Neutrophil (primary cell): Measurements from ENCODE around the gene ARHGAP21.

Experiments
- H3K27ac ChIP-seq: fragments of 200-600 bp; sonication (generic); 2 replicates; pipeline ENCODE4 v1.5.1; 2016; ENCODE audit warnings: mild to moderate bottlenecking, moderate library complexity
- H3K27me3 ChIP-seq: fragments of 200-600 bp; sonication (generic); 2 replicates; pipeline ENCODE4 v1.6.0; 2016; ENCODE audit warnings: mild to moderate bottlenecking
- H3K36me3 ChIP-seq: fragments of 200-600 bp; sonication (generic); 2 replicates; pipeline ENCODE4 v1.5.1; 2017
- H3K4me1 ChIP-seq, 2 experiments: fragments of 200-600 bp in 1 of 2; sonication (generic) in 1 of 2; 1 replicate in 1 of 2; 2 replicates in 1 of 2; pipeline versions ENCODE4 v1.5.1 to v1.6.1; 2013 to 2016; ENCODE audit warnings: low read depth in 1 of 2, low read length in 1 of 2, mild to moderate bottlenecking in 1 of 2, moderate library complexity in 1 of 2; ENCODE audit not compliant: control insufficient read depth in 1 of 2, insufficient read depth in 1 of 2
- H3K4me3 ChIP-seq, 2 experiments: fragments of 200-600 bp in 1 of 2; sonication (generic) in 1 of 2; 1 replicate in 1 of 2; 2 replicates in 1 of 2; pipeline ENCODE4 v1.5.1; 2013 to 2016; ENCODE audit warnings: low read depth in 1 of 2, low read length in 1 of 2, mild to moderate bottlenecking in 1 of 2, moderate library complexity in 1 of 2
- H3K9me3 ChIP-seq: fragments of 200-600 bp; sonication (generic); 2 replicates; pipeline ENCODE4 v1.5.1; 2016
- CTCF ChIP-seq: fragments of 200-600 bp; sonication (generic); IDR thresholded peaks from 2 replicates; pipeline ENCODE4 v1.5.1; 2016; ENCODE audit warnings: antibody characterized with exemption

Gene ARHGAP21

DNA sequence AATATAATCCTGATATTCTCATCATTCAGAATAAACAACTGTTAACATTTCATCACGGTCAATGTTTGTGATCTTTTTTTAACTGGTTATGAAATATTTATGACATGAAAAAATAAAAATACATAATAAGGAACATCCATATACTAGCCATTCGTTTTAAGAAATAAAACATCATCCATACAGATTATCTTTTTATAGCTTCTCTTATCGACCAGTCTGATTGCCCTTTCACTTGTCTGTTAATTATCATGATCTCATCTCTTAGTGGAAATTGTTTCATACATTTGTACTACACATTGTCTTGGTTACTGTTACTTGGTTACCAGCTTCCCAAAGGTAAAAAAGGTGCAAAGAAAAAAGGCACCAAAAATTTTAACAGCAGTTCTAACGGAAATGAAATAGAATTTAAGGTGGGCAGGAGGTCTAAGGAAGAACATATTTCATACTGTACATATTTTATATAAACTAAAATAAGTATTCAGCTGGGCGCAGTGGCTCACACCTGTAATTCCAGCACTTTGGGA is 8.4 kb downstream of the ARHGAP21 start:
- H3K27ac ChIP-seq, result no peak overlapping the region
- H3K27me3 ChIP-seq, result peaks cover 40% of the 10 kb centered on the region
- no peaks in the 10 kb centered on the region for H3K9me3 ChIP-seq
- H3K4me1 ChIP-seq, result no peaks in the 10 kb centered on the region
- TF ChIP-seq CTCF, result no peak
- no peaks in the 10 kb centered on the region for H3K36me3 ChIP-seq
- no peak overlapping the region for H3K4me3 ChIP-seq

DNA sequence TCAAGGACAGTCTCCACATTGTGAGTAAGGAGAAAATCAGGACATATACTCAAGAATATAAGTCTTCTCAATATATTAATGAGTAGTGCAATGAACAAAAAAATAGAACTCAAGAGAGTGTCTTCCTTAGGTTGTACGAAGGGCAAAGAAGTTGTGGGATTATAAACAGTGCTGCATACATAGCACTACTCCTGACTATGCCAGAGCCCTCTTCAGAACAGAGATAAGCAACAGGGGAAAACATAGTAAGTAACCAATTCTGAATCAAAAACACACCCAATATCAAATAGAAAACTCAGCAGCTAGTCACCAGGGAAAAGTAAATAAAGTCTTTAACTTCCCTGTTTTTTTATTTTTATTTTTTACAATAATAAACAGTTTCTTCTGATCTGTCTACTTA is 10.6 kb downstream of the ARHGAP21 start:
- Histone ChIP-seq H3K27me3 (peaks cover 20% of the 10 kb centered on the region), H3K4me3 (no peak overlapping the region), H3K36me3 (no peaks in the 10 kb centered on the region), H3K9me3 (no peaks in the 10 kb centered on the region), H3K4me1 (no peaks in the 10 kb centered on the region), H3K27ac (no peak overlapping the region)
- no peak for TF ChIP-seq CTCF

GRCh38 chr10:24711465-24711864 is 12.2 kb downstream of the ARHGAP21 start:
- Histone ChIP-seq H3K36me3 (no peaks in the 10 kb centered on the region), H3K9me3 (no peaks in the 10 kb centered on the region), H3K4me3 (no peak overlapping the region), H3K4me1 (no peaks in the 10 kb centered on the region), H3K27me3 (peaks cover 6% of the 10 kb centered on the region), H3K27ac (no peak overlapping the region)
- no peak for TF ChIP-seq CTCF

DNA sequence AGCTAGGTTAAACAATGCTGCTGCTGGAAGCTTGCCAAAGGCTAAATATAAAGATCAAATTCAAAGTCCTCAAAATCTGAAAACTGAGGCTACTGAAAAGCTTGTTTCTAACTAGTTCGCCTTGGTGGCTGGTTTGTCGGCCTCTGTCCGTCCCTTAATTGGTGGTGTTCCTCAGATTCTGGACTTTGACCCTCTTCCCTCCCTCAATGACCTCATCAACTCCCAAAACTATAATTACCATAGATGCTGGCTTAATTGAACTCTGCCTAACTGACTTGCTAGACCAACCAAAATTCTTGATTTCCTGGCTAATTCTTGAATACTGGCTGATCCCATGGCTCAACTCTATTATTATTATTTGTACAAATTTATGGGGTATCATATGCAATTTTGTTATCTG is 15.6 kb downstream of the ARHGAP21 start:
- Histone ChIP-seq H3K36me3 (no peaks in the 10 kb centered on the region), H3K4me3 (no peak overlapping the region), H3K9me3 (no peaks in the 10 kb centered on the region), H3K27me3 (no peaks in the 10 kb centered on the region), H3K27ac (no peak overlapping the region), H3K4me1 (no peaks in the 10 kb centered on the region)
- TF ChIP-seq CTCF, result no peak

DNA sequence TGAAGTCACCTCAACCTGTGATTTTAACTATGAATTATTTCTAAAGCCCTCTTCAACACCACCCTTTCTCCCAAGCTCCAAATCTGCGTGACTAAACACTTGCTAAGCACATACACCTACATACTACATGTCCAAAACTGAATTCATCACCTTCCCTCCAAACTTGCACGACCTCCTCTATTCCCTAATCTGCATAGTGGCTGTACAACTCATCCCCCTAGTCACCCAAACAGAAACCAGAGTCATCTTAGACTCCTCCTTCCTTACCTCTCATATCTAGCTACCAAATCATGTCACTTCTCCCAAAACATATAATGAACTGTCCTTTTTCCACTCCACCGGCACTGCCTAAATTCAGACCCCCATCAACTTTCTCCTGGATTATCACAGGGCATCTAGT is 16.2 kb downstream of the ARHGAP21 start:
- H3K27ac ChIP-seq, result no peak overlapping the region

More for the DNA sequence above, 16.2 kb downstream of the ARHGAP21 start:
- Histone ChIP-seq H3K9me3 (no peaks in the 10 kb centered on the region), H3K36me3 (no peaks in the 10 kb centered on the region), H3K27me3 (no peaks in the 10 kb centered on the region), H3K4me3 (no peak overlapping the region), H3K4me1 (no peaks in the 10 kb centered on the region)
- TF ChIP-seq CTCF, result no peak
